ENCODE measurements around the gene F7.
"Not testable (repeated sequence)": the region's sequence is repeated elsewhere in the genome, so short reads cannot be mapped to it uniquely, and the experiment has no call there.

The F7 gene

GRCh38 chr13:113152984-113153809 is 47.6 kb downstream of the F7 start:
- DNase-seq (ENCODE audit: low spot score) (no peak), FAIRE-seq (no peak)

- DNase-seq (ENCODE audit: low spot score) = no peak
- FAIRE-seq = no peak
Observed at GRCh38 chr13:113153810-113154748, 48.5 kb downstream of the F7 start.

GRCh38 chr13:113155201-113155600 is 49.6 kb downstream of the F7 start:
- DNase-seq (ENCODE audit: low spot score) = no peak
- no peak for FAIRE-seq

GRCh38 chr13:113155982-113156655 is 50.5 kb downstream of the F7 start:
- DNase-seq (ENCODE audit: low spot score) (no peak), FAIRE-seq (no peak)

GRCh38 chr13:113157206-113157928 is 51.8 kb downstream of the F7 start:
- DNase-seq (ENCODE audit: low spot score) (no peak), FAIRE-seq (no peak)

- DNase-seq (ENCODE audit: low spot score) (no peak), FAIRE-seq (no peak)
Observed at GRCh38 chr13:113157929-113158747, 52.5 kb downstream of the F7 start, which contains the start of gene PROZ. TSS of gene PROZ (plus strand) at chr13:113158648. CDS start at chr13:113158661, 13 bp downstream.

- no peak for DNase-seq (ENCODE audit: low spot score)
Observed at GRCh38 chr13:113158946-113159345, 53.4 kb downstream of the F7 start.

GRCh38 chr13:113159701-113160100 is 54.1 kb downstream of the F7 start:
- FAIRE-seq = no peak
- DNase-seq (ENCODE audit: low spot score) = no peak

More at GRCh38 chr13:113158946-113159345, 53.4 kb downstream of the F7 start:
- no peak for FAIRE-seq

- FAIRE-seq (no peak), DNase-seq (ENCODE audit: low spot score) (no peak)
Observed at GRCh38 chr13:113160983-113161382, 55.4 kb downstream of the F7 start.

GRCh38 chr13:113161433-113161832 is 55.8 kb downstream of the F7 start:
- no peak for FAIRE-seq
- no peak for DNase-seq (ENCODE audit: low spot score)

- FAIRE-seq; DNase-seq (ENCODE audit: low spot score): not testable (repeated sequence)
Observed at GRCh38 chr13:113161975-113162374, 56.4 kb downstream of the F7 start.

GRCh38 chr13:113162783-113163685 is 57.4 kb downstream of the F7 start:
- no peak for DNase-seq (ENCODE audit: low spot score)
- no peak for FAIRE-seq

GRCh38 chr13:113164492-113164891 is 58.9 kb downstream of the F7 start:
- no peak for DNase-seq (ENCODE audit: low spot score)

GRCh38 chr13:113166266-113166665 is 60.7 kb downstream of the F7 start:
- DNase-seq (ENCODE audit: low spot score) (no peak), FAIRE-seq (no peak)

More at GRCh38 chr13:113164492-113164891, 58.9 kb downstream of the F7 start:
- FAIRE-seq = no peak

- no peak for FAIRE-seq
- no peak for DNase-seq (ENCODE audit: low spot score)
Observed at GRCh38 chr13:113166681-113167080, 61.1 kb downstream of the F7 start.

GRCh38 chr13:113167155-113167554 is 61.6 kb downstream of the F7 start:
- no peak for FAIRE-seq
- no peak for DNase-seq (ENCODE audit: low spot score)

- DNase-seq (ENCODE audit: low spot score) (no peak), FAIRE-seq (no peak)
Observed at GRCh38 chr13:113167575-113167974, 62.0 kb downstream of the F7 start.

GRCh38 chr13:113168211-113168610 is 62.6 kb downstream of the F7 start:
- DNase-seq (ENCODE audit: low spot score) (no peak), FAIRE-seq (no peak)
